Gastrocnemius medialis (tissue), 4 donors: ENCODE measurements around the gene REP15.

Experiments used
- CTCF ChIP-seq, 5 experiments: fragments of 450-650 bp in 3 of 5; fragments of 200-600 bp in 2 of 5; sonication (generic) in 2 of 5; IDR thresholded peaks in 4 of 5; conservative IDR thresholded peaks in 1 of 5; 1 replicate in 4 of 5; 2 replicates in 1 of 5; pipeline ENCODE4 v1.5.1; 2016 to 2019; ENCODE audit warnings: antibody characterized with exemption in 5 of 5, mild to moderate bottlenecking in 3 of 5, moderate library complexity in 3 of 5
- POLR2A ChIP-seq, 2 donors: fragments of 450-650 bp; IDR thresholded peaks; one replicate each; pipeline ENCODE4 v1.6.1; 2017; ENCODE audit warnings: antibody characterized with exemption in 2 of 2, mild to moderate bottlenecking in 2 of 2, moderate library complexity in 2 of 2

DNA sequence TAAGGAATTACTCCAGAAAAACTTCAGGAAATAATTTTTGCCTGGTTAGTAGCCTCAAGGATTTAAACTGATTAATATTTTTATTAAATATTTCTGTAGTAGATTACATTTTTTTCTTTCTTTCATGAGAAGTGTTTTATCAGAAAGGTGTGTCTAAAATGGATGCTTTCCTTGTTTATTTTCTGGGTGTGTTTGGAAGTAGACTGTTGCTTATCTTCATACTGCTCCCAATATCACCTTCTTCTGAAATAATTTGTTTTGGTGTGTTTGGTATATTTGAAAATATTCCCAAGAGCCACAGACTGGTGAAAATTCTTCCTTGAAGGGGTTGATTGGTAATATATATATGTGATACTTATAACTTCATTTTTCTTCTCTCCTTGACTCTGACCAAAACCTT, 10.1 kb upstream of the REP15 start:
- no peak for TF ChIP-seq CTCF (IDR thresholded peaks at IDR 0.05 in 4 of 5, conservative IDR thresholded peaks at IDR 0.05 in 1 of 5)
- TF ChIP-seq POLR2A (IDR thresholded peaks at IDR 0.05): no peak
